Measurements from ENCODE around the gene MED12. TPM values are rescaled to one million over a fixed set of nuclear protein-coding genes. Genes with fewer than 3 reads are reported as not detected.
A peak's percentile ranks its signal among the peaks of the same experiment; 100 is the strongest.
"Not testable (repeated sequence)": the region's sequence is repeated elsewhere in the genome, so short reads cannot be mapped to it uniquely, and the experiment has no call there.

MED12 gene
- total RNA-seq, 1 donor from 2014 or later, result 30.0 TPM

DNA sequence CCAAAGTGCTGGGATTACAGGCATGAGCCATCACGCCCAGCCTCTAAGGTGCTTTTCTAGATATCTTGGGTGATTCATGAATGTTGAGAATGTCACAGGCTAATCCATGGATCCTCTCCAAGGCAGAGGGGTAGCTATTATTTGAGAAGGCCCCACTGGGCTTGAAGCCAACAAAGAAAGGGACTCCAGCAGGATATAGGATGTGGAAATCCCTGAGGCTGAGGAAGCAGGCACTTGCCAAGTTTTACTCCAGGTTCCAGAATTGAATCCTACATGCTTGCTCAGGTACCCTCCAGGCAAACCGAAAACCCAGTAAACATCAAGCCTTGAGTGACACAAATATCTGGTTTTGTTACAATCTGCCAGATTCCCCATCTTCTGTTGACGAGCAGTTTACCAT, 42.1 kb downstream of the MED12 start:
- no peak for DNase-seq (ENCODE audit: low read depth in 2 of 2)

DNA sequence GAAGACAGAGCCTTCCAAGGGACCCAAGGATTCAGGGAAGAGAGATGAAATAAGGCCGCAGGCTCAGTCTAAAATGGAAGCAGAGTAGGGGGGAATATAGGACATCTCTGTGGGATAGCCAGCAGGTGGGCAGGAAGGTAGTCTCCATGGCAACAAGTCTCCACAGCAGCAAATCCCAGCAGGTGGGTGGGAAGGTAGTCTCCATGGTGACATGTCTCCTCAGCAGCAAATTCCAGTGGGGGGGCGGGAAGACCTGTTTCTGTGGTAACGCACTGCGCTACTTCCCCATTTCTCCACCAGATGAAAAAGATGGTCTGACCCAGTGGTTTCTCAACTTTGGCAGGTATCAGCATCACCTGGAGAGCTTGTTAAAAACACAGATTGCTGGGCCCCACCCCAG, 44.6 kb downstream of the MED12 start:
- no peak for DNase-seq (ENCODE audit: low read depth in 2 of 2)

DNA sequence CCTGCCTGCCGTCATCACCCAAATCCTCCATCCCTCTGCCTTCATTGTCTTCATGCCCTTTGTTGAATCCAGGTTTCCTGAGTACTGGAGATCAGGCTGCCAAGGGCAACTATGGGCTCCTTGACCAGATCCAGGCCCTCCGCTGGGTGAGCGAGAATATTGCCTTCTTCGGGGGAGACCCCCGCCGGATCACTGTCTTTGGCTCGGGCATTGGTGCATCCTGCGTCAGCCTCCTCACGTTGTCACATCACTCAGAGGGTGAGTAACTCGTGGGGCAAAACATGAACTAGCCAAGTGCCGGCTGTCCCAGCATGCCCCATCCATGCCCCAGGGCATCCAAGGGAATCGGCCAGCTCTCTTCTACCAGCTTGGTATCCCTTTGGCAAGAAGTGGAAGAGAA, 45.7 kb downstream of the MED12 start:
- DNase-seq (ENCODE audit: low read depth in 2 of 2), result no peak

DNA sequence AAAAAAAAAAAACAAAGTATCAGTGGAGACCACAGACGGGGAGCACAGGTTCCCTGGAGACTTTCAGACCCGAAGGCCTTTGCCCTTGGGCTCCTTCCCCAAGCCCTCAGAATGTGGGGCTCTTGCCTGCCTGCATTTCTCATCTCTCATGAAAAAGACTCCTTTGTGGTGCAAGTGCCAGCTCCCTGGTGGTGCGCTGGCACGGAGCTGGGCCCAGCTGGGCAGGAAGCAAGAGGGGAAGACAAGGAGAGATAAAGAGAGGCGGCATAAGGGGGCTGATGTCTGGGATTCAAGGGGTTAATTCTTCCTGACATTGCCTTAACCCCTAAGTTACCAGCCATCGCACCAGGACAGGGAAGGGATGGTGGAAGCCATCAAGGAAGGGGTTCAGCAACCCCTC, 48.1 kb downstream of the MED12 start:
- no peak for DNase-seq (ENCODE audit: low read depth in 2 of 2)

DNA sequence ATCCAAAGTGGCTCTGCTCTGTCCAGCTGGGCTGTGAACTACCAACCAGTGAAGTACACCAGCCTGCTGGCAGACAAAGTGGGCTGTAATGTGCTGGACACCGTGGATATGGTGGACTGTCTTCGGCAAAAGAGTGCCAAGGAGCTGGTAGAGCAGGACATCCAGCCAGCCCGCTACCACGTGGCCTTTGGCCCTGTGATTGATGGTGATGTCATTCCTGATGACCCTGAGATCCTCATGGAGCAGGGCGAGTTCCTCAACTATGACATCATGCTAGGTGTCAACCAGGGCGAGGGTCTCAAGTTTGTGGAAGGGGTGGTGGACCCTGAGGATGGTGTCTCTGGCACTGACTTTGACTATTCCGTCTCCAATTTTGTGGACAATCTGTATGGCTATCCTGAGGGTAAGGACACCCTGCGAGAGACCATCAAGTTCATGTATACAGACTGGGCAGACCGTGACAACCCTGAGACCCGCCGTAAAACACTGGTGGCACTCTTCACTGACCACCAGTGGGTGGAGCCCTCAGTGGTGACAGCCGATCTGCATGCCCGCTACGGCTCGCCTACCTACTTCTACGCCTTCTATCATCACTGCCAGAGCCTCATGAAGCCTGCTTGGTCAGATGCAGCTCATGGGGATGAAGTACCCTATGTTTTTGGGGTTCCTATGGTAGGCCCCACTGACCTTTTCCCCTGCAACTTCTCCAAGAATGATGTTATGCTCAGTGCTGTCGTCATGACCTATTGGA, 48.8 kb downstream of the MED12 start:
- DNase-seq (ENCODE audit: low read depth in 2 of 2), result no peak

DNA sequence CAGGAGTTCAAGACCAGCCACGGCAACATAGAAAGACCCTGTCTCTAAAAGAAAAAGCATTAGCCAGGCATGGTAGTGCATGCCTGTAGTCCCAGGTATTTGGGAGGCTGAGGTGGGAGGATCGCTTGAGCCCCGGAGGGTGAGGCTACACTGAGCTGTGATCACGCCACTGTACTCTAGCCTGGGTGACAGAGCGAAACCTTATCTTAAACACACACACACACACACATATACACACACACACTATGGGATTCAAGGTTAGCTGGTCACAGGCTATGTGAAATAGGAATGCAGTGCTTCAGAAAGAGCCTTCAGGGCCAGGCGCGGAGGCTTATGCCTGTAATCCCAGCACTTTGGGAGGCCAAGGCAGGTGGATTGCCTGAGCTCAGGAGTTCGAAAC, 49.7 kb downstream of the MED12 start:
- DNase-seq (ENCODE audit: low read depth in 2 of 2), result no peak

DNA sequence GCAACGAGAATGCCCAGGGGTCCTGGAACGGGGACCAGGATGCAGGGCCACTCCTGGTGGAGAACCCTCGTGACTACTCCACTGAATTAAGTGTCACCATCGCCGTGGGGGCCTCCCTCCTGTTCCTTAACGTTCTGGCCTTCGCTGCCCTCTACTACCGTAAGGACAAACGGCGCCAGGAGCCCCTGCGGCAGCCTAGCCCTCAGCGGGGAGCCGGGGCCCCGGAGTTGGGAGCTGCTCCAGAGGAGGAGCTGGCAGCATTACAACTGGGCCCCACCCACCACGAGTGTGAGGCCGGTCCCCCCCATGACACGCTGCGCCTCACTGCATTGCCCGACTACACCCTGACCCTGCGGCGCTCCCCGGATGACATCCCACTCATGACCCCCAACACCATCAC, 51.2 kb downstream of the MED12 start:
- DNase-seq (ENCODE audit: low read depth in 2 of 2), result no peak

DNA sequence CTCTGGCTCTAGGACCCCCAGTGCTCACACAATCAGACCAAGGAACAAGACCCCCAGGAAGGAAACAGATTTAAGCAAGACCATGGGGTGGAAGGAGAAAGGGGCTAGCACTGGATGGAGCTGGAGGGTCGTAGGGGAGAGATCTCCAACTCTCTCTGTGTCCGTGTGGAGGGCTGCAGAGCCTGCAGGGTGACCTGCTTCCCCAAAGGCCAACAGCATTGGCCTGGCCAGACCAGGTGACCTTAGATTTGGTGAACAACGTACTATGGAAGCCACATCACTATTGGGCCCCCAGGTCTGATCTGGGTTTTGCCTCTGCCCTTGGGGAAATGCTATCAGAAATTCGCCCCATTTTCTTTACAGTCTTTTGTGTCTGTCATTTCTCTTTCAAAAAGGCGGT, 52.3 kb downstream of the MED12 start:
- DNase-seq (ENCODE audit: low read depth in 2 of 2), result no peak

DNA sequence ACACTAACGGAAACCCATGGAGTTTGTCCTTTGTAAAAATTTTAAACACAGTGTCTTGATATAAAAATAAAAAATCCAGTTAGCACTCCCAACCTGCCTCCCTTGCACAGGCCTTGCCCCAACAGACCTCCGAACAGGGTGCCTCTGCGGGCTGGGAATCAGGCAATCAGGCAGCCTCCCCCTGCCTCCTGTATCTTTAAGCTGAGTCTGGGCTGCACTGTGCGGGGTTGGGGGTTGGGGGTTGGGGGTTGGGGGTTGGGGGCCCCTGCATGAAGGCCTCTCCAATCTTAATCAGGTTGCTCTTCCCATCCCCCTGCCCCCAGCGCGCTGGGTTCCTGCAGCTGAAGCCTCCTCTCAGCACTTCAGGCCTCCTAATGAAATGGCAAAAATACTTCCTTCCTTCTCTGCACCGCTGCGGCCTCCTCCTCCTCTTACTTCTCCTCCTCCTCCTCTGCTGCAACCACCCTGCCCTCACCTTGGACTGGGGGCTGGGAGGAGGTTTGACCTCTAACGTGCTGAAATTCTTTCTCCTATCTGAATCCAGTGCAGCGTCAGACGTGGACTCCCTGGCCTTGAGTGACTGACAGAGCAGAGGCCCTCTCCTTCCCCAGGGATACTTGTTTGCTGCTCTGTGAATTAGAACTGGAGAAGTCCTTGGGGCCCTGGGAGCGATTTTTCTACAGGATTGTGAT, 52.9 kb downstream of the MED12 start:
- DNase-seq (ENCODE audit: low read depth in 2 of 2), result no peak

DNA sequence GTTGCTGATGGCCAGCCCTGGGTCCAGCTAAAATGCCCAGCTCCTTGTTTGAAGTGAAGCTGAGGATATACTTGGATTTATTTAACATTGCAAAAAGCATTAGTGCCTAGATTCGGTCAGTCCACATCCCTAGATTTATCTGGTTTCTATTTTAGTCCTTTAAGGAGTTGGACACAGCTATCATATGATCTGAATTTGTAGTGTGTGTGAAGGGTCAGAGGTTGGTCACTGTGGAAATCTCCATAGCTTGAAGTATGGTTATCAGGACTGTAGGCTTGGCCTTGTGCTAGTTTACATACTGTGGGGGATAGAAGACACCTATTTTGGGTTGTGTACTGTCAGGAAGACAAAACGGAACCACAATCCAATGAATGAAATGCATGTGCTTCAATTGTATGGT, 55.0 kb downstream of the MED12 start:
- no peak for DNase-seq (ENCODE audit: low read depth in 2 of 2)

DNA sequence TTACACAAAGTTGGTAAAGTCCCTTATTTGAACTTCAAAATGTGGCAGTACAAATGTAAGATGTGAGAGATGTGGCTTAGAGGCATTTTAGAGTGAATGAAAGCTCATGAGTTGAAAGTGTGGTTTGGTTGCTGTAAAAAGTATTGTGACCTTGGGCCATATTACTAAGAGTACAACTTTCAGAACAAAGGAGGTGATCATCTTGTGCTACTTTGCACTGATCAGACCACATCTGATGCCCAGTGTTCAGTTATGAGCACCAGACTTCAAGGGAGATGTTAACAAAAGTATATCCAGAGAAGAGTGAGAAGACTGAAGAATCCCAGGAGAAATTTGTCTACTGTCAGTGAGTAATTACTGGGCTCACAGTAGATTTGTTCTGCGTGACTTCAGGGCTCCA, 56.4 kb downstream of the MED12 start:
- DNase-seq (ENCODE audit: low read depth in 2 of 2), result no peak

DNA sequence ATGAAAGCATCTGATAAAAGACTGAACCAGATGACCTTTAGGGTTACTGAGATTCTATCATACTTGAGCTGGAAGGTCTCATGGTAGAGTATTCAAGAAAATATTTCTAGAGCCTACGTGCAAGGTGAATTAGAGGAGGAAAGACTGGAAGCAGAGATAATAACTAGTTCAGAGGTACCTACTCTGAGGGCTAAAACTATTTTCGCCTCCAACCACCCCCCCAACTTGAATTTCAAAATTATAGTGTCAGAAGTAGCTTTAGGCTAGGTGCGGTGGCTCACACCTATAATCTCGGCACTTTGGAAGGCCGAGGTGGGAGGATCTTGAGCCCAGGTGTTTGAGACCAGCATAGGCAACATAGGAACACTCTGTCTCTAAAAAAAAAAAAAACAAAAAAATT, 57.1 kb downstream of the MED12 start:
- no peak for DNase-seq (ENCODE audit: low read depth in 2 of 2)

DNA sequence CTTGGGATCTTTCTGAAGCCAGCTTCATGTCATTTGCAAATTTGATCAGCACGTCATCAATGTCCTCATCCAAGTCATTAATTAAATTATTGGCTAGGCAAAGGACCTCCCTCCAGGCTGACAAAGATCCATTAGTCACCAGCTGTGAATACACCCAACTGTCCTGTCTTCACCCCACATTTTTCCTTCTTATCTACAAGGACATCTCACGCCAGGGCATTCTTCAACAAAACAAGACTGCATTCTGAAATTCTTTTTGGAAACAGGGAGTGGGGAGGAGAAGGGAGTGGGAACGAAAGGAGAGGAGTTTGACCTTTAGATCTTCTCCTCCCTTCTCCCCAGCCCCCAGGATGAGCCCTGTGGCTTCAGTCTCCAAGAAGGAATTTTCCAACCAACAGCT, 58.9 kb downstream of the MED12 start:
- no peak for DNase-seq (ENCODE audit: low read depth in 2 of 2)

DNA sequence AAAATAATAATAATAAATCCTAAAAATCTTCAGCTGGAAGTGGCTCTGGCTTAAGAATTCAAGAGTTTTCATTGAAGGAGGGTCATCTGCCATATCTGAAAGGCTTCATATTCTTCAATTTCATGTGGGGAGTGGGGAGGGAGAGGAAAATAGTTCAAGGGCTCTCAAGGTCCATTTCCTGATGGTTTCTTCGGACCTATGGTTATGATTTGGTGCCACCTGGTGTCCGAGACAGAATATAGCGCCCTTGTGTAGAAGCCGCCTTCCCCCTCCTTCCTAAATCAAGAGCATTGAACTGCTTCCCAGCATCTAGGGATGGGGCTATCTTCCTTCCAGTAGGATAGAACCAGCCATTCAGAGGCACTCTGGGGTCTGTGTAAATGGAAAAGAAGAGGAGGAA, 60.5 kb downstream of the MED12 start:
- peak; percentile 70 to 76 for DNase-seq (ENCODE audit: low read depth in 2 of 2)

DNA sequence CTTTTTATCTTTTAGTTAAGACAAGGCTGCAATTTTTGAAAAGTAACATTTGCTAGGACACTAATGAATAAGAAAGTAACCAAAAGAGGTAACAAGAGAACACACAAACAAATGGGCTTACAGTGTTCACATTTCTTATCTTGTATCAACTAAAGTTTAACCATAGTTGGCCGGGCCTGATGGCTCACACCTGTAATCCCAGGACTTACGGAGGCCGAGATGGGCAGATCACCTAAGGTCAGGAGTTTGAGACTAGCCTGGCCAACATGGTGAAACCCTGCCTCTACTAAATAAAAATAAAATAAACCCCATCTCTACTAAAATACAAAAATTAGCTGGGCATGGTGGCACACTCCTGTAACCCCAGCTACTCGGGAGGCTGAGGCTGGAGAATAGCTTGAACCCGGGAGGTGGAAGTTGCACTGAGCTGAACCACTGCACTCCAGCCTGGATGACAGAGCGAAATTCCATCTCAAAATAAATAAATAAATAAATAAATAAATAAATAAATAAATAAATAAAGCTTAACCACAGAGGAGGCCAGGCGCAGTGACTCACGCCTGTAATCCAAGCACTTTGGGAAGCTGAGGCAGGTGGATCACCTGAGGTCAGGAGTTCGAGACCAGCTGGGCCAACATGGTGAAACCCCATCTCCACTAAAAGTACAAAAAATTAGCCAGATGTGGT, 62.3 kb downstream of the MED12 start:
- DNase-seq (ENCODE audit: low read depth in 2 of 2), result not testable (repeated sequence)

DNA sequence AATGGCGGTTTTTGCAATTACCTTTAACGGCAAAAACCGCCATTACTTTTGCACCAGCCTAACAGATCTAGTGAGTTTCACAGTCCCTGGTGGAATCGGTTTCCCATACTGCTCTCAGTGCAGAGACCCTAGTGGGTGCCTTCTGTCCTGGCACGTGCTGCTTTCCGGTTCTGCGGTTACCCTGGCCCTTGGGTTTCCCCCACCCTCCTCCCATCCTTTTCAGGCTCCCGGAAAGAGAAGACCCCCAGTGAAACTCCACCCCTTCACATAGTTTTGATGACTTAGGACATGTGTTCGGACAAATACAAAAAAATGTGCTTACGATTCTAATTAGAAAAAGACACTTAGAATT, 63.1 kb downstream of the MED12 start:
- peak in 1 of 2 donors; percentile 38 for DNase-seq (ENCODE audit: low read depth in 2 of 2)

DNA sequence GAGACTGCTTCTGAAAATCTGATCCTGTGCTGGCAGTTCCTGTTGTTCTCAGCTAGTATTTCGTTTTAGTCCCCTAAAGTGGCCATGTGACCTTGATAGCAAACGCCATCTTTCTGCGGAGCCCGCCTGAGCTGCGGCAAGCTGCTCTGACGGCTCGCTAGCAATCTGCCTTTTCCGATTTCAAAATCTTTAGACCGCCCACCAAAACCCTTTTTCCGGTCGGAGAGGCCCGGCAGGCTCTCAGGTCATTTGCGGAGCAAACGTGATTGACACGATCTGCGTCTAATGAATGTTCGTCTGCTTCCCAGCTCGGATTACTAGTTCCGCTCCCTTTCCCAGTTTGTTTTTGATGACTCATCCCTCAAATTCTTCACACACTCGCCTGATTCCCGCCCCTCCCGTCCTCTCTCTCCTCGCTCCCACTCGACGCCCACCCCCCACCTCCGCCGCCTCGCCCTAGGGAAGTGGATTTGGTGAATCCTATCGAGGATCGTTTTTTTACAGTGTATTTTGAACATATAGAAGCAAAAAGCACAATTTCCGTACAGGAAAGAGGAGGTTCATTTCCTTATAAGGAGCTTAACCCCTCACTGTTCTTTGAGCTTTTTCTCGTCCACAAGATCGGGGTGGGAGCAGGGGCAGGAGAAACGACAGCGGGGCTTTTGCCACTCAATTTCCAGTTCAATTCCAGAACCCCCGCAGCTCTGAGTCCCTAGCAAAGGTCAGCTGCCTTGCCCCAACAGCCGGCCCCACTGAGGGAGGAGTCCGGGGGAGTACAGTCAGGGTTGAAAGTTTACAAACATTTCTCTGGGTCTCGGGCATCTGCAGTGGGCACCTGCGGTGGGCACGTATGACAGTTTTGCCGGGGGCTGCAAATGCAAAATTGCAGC, 63.8 kb downstream of the MED12 start:
- peak; percentile 96 for DNase-seq (ENCODE audit: low read depth in 2 of 2)

DNA sequence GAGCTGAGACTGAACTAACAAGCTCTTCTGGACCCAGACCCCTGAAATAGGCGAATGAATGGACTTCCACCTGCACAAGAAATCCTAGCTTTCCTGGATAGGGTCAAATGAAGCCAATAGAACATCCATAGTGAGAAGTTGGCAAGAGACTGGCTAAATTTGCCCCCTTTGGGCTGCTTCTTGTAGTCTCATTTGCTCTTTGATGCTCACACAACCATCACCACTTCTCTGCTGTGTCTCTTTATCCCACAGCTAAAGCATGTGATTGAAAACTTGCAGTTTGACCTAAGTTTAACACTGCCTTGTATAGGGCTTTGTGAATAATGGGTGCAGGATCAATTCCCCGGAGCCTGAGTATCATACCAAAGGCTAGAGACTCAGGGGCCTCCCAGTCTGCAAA, 64.5 kb downstream of the MED12 start:
- no peak for DNase-seq (ENCODE audit: low read depth in 2 of 2)

DNA sequence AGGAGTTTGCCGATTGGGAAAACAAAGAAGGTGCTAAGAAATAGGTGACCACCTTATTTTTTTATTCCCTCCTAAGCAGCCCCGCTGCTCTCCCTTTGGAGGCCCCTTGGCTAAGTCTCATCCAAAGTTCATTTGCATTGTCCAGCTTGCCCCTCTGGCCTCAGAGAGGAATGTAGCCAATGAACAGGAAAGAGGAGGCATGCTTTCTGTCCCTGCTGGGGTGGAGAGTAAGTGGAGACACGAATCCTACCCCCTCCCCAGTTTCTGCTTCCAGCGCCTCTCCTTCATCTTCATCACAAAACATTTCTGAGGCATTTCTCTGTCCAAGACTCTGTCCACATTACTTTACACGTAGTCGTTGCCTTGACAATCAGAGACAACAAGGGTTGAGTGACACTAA, 64.9 kb downstream of the MED12 start:
- no peak for DNase-seq (ENCODE audit: low read depth in 2 of 2)

DNA sequence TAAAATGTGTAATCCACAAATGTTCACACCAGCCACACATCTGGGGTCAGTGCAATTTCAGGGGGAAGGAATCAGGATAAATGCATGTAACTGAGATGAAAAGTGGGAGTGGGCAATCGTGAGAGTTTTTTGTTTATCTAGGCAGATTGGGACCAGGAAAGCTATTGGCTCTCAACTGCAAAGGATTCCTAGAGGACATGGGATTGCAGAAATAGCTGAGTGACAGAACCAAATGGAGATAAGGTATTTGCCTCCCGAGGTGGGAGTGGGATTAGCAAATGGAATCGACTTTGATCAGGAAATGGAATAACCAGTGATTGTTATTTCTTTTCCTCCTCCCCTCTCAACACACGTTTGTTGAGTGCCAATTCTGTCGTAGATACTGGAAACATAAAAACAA, 65.7 kb downstream of the MED12 start:
- no peak for DNase-seq (ENCODE audit: low read depth in 2 of 2)

DNA sequence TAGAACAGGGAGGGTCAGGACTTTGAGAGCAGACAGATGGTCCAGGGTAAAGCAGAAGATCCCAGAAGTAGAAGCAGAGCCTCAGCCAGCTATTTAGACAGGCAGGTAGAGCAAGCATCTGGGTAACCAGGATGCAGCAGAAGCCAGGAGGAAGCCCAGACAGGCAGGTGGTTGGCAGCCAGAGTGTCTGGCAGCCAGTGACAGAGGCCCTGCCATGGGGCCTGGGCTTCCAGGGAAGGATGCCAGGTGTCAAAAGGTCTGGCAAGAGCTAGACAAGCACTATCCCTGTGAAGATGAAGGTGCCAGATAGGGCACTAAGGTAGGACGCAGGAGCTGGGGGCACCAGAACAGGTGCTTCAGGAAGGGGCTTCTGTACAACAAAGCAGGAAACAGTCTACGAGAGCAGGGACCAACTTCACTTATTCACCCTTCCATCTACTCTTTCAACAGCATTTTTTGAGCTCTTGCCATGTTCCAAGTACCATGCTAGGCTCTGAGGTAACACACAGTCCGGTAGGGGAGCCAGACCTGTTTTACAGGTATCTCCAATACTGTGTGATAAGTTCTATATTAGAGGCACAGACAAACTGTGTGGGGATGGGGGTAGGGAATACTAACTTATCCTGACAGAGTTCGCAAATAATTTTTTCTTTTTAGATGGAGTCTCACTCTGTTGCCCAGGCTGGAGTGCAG, 66.6 kb downstream of the MED12 start:
- DNase-seq (ENCODE audit: low read depth in 2 of 2), result no peak

All from lung microvascular endothelial cell (primary cell).